ENCODE data around the gene MGP.

Gene MGP

GRCh38 chr12:14850929-14851663 lies 34.6 kb downstream of the MGP start:
- DNase-seq (ENCODE audit: low read depth): no peak
- no peak for TF ChIP-seq POLR2A (IDR thresholded peaks at IDR 0.05; ENCODE audit: extremely low read depth, insufficient read length)
- TF ChIP-seq MYC (IDR thresholded peaks at IDR 0.05; ENCODE audit: low read depth, low read length): no peak
- no peak for TF ChIP-seq CTCF (IDR thresholded peaks at IDR 0.05; ENCODE audit: low read depth, low read length)
- no peak for TF ChIP-seq MAX (IDR thresholded peaks at IDR 0.05; ENCODE audit: low read depth, low read length)
- no peak overlapping the region for H3K4me3 ChIP-seq (ENCODE audit: low read depth, low read length)

- DNase-seq (ENCODE audit: low read depth): no peak
- no peak overlapping the region for H3K4me3 ChIP-seq (ENCODE audit: low read depth, low read length)
- TF ChIP-seq MYC (IDR thresholded peaks at IDR 0.05; ENCODE audit: low read depth, low read length) (no peak), POLR2A (IDR thresholded peaks at IDR 0.05; ENCODE audit: extremely low read depth, insufficient read length) (no peak), MAX (IDR thresholded peaks at IDR 0.05; ENCODE audit: low read depth, low read length) (no peak), CTCF (IDR thresholded peaks at IDR 0.05; ENCODE audit: low read depth, low read length) (no peak)
These were observed 36.0 kb downstream of the MGP start for GRCh38 chr12:14849661-14850060.

- TF ChIP-seq CTCF (IDR thresholded peaks at IDR 0.05; ENCODE audit: low read depth, low read length) (no peak), MYC (IDR thresholded peaks at IDR 0.05; ENCODE audit: low read depth, low read length) (no peak), MAX (IDR thresholded peaks at IDR 0.05; ENCODE audit: low read depth, low read length) (no peak), POLR2A (IDR thresholded peaks at IDR 0.05; ENCODE audit: extremely low read depth, insufficient read length) (no peak)
- no peak for DNase-seq (ENCODE audit: low read depth)
- no peak overlapping the region for H3K4me3 ChIP-seq (ENCODE audit: low read depth, low read length)
These were observed 38.6 kb downstream of the MGP start for GRCh38 chr12:14846876-14847580.

GRCh38 chr12:14846042-14846587 lies 39.5 kb downstream of the MGP start:
- TF ChIP-seq POLR2A (IDR thresholded peaks at IDR 0.05; ENCODE audit: extremely low read depth, insufficient read length): no peak
- no peak for TF ChIP-seq MAX (IDR thresholded peaks at IDR 0.05; ENCODE audit: low read depth, low read length)
- TF ChIP-seq MYC (IDR thresholded peaks at IDR 0.05; ENCODE audit: low read depth, low read length): no peak
- no peak for TF ChIP-seq CTCF (IDR thresholded peaks at IDR 0.05; ENCODE audit: low read depth, low read length)
- H3K4me3 ChIP-seq (ENCODE audit: low read depth, low read length): no peak overlapping the region
- peak; percentile 55 for DNase-seq (ENCODE audit: low read depth)

GRCh38 chr12:14845350-14845750 lies 40.3 kb downstream of the MGP start:
- no peak overlapping the region for H3K4me3 ChIP-seq (ENCODE audit: low read depth, low read length)
- DNase-seq (ENCODE audit: low read depth): peak; percentile 59
- TF ChIP-seq POLR2A (IDR thresholded peaks at IDR 0.05; ENCODE audit: extremely low read depth, insufficient read length) (no peak), CTCF (IDR thresholded peaks at IDR 0.05; ENCODE audit: low read depth, low read length) (peak; percentile 64)
